Activated CD4-positive, alpha-beta T cell treated with anti-CD3 and anti-CD28 coated beads, Interleukin-2, amount 50 U/mL, for 4 hours (primary cell): ENCODE data around the gene RTBDN.

Experiments used
- DNase-seq, 2 experiments: peaks; one replicate each; pipeline ENCODE4 v3.0.0-alpha.2; 2020

Gene RTBDN

DNA sequence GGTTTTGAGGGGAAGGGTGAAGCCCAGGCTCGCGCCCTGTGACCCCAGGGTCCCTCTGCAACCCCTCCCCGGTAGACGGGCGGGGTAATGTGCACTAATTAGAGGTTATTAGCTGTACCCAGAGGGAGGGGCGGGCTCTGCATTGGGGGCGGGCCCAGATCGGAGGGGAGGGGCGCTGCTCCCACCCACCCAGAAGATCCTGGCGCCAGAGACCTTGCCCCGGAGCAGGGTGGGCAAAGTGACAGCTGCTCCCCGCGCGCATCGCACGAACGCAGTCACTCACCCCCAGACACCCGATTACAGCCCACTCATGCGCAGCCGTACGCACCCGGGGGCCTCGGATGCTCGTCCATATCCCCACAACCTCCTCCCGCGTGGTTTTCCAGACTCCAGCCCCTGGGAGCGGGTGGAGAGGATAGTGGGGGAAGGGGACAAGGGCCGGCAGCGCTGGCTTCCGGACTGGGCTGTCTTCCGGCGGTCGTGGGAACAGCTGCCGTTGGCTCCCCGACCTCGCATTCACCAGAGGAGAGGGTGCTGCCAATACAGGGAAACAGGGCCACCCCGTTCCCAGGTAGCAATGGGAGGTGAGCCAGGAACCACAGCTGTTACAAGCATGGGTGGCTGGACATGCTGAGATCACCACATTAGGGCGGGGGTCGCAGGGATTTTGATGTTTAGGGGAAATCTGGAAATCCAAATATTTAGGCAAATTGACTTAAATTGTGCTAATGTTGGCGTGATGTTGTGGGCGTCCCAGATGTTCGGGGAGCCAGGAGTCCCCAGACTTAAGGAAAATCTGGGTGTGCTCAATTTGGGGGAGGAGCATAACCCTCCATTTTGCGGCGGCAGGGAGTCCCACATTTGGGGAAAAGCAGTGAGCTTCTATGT, 56.1 kb downstream of the RTBDN start:
- DNase-seq, result no peak

DNA sequence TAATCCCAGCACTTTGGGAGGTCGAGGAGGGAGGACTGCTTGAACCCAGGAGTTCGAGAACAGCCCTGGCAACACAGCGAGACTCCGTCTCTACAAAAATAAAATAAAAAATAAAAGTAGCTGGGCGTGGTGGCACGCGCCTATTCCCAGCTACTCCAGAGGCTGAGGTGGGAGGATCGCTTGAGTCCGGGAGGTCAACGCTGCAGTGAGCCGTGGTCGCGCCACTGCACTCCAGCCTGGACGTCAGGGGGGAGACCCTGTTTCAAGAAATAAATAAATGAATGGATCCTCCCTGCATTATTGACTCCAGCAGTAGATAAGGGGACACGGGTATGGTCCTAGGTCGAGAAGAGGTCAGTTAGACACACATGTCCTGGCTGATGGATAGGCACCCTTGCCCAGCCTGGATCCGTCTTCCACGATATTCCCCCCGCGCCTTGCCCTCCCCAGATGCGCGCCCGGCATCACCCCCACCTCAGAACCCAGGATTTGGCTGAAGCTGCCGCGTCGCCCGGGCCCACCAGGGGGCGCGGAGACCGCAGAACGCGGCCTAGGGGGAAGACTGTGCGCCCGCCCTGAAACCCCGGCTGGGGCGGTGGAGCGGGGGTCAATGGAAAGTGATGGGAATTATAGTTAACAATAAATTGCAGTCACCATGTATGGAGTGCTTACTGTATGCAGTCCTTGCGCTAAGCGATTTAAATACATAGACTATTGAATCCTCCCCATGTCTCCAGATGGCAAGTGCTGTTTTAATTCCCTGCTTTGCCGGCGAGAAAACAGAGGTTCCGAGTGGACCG, 57.0 kb downstream of the RTBDN start:
- peak; percentile 74 for DNase-seq
